ENCODE data around the gene EPS8.
"Not testable (repeated sequence)": the region's sequence is repeated elsewhere in the genome, so short reads cannot be mapped to it uniquely, and the experiment has no call there.

The EPS8 gene

DNA sequence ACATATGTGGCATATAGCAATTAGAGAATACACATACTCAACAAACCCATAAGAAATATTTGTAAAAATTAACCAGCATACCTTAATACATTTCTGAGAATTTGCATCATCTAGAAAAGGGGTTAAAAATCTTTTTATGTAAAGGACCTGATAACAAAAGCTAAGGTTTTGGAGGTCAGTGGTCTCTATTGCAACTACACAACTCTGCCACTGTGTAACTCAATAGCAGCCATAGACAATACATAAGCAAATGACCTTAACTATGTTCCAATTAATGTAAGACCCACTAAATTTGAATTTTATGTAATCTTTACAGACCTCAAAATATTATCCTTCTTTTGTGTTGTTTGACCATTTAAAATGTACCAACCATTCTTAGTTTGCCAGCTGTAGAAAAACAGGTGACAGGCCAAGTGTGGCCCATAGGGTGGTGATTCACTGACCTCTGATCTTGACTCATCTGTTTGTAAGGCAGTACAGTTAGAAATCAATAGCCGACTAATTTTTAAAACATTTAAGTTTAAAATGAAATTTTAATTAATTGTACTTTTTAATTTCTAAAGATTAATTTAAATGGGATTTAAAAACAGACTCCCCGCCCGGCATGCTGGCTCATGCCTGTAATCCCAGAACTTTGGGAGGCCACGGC, 7.4 kb upstream of the EPS8 start:
- DNase-seq = no peak

DNA sequence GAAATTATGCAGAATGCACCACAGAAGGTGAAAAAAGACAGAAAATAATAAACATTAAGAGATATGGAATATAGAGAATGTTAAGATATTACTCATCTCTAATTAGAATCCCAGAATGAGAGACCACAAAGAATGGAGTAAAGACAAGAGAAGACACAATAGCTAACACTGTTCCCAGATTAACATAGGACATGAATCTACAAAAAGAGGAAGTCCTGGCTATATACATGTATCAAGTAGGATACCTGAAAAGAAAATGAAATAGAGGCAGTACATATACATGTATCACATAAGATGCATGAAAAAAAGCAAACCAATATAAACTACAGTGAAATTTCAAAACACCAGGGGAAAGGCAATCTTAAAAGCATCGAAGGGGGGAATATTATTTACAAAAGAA, 5.6 kb upstream of the EPS8 start:
- DNase-seq = no peak

GRCh38 chr12:15794196-15794595, 5.0 kb upstream of the EPS8 start:
- no peak for DNase-seq

DNA sequence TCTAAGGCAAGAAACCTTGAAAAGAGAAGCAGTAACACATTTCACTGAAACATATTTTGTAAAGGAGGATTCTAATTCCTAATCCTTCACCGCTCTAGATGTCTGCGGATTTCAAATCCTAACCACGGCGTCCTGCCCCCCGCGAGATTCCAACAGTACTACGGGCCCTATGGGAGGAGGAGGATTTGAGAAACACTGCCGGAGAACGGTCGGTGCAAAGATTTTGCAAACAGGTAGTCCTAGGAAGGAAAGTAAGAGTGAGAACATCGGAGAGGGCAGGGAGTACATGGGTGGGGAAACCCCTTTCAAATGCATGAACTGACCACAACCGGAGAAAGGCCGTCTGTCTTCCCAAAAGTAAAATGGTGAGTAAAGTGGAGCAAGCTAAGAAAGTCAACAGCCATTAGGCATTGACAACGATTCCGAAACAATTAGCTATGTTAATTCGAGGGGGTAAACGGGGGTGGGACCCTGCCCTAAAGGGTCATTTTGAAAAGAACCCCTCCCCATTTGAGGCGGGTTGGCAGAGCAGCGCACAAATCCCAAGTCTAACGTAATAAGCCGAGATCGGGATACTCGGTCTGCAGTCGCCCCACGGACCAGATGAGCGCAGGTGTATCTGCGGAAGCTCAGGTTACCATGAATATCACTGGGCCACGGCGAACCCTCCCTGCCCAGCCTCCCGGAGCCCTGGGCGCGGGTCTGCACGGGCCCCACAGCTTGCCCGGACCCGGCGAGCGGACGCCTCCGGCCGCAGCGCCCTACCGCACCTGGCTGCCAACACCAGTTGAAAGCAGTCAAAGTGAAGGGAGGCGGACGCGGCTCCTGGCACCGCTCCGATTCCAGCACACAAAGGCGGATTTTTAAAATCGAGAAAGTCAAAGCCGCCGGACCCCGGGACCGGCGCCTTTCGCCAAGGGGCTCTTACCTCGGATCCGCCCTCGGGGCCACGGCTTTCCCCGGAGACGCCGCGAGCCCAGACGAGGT, 662 bp downstream of the EPS8 start:
- no peak for DNase-seq

DNA sequence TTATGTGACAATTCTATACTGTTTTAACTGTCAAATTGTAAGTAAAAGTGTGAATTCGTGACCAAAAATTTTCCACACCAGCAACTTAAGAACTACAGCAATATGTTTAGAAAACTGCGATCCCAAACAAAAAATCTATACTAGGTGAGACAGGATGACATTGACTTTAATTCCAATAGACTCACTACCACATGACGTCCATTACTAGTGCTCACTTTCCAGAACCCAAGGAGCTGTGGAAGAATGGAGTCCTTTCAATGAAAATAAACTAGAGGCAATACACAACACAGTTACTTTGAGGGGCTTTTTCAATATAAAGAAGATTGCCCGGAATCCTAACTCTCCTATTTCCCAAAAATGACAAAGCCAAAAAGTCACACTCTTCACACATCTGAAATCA, 1.4 kb downstream of the EPS8 start:
- DNase-seq = no peak

- no peak for DNase-seq
These were observed 2.4 kb downstream of the EPS8 start for GRCh38 chr12:15786772-15787171.

DNA sequence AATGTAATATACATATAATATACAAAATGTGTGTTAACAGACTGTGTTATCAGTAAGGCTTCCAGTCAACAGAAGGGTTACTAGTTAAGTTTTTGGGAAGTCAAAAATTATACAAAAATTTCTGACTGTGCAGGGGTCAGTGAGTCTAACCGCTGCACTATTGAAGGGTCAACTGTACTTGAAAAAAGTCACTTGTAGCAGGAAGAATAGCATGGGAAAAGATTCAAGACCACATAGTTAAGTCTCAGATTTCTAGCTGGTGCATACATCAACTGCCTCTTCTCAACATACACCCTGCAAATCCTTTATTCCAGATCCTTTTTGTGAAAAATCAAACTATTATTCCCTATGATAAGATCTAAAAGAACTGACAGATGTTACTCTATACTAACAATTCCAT, 5.9 kb downstream of the EPS8 start:
- no peak for DNase-seq

DNA sequence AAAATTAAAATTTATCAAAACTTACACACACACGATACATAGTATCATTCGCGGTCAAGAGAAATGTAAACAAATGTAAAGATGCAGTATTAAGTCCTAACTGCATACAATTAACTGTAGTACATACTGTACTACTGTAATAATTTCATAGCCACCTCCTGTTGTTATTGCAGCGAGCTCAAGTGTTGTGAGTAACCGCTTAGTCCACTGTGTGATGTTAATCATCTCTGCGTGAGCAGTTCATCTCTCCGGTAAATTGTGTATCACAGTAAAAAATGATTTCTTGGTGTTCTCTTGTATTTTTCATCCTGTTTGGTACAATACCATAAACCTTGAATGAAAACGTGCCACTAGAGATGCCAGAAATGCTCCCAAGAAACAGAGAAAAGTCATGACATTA, 6.5 kb downstream of the EPS8 start:
- DNase-seq = no peak

DNA sequence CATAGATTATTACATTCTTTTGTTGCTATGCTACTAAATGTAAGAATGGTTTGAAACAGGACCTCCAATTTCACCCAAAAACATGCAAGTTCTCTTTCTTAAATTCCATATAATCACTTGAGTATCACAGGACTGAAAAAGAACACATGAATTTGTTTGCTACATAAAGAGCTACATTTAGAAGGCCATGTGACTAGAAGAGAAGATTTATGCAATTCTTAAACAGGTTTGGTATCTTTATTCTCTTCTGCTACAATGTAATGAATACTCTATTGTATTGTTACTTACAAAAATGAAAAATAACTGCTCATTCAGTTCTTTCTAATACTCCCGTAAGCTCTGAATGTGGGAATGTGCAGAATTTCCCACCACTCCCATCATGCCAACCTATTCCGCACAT, 9.3 kb downstream of the EPS8 start:
- no peak for DNase-seq

- no peak for DNase-seq
These were observed 11.1 kb downstream of the EPS8 start for GRCh38 chr12:15778126-15778525.

DNA sequence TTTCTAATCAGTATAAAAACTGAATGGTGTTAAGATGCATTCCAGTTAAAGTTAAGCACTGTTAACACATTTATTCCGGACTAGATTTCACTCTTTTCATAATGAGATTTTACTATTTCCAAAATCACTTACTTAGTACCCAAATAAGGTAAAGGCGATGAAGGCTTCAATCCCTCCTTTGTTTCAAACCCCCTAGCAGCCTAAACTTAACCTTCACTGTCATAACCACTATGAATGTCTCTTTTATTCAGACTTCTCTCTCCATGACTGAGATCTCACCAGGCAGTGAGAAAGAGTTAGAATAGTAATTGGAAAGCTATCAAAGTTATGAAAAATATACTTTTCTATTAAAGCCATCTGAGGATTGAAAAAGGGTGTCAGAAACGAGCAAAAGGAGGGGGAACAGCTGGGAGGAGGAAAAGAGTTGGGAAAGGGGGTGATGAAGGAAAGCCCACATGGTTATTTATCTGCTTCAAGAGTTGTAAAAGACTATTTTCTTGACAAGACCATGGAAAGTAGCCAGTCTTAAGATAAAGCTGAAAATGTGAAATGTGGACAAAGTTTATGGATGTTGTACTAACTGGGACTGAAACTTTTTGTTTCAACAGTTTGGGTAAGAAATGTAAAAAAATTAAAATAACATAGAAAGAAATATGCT, 11.7 kb downstream of the EPS8 start:
- no peak for DNase-seq

DNA sequence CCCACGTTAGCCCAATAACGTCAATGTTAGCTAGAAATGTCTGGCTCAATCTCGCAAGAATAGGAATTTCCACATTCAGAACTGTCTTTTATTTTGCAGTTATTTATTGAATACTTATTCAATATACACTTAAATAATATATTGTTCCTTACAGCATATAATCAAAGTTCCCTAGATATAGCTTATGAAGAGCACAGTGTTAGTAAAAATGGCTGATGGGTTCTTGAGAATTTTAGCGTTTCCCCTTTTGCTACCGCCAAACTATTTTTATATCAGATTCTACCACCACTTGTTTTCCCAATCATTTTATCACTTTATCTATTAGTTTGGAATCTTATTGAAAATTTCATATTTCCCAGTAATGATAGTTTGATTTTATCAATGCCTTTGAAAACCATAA, 12.7 kb downstream of the EPS8 start:
- DNase-seq = no peak

DNA sequence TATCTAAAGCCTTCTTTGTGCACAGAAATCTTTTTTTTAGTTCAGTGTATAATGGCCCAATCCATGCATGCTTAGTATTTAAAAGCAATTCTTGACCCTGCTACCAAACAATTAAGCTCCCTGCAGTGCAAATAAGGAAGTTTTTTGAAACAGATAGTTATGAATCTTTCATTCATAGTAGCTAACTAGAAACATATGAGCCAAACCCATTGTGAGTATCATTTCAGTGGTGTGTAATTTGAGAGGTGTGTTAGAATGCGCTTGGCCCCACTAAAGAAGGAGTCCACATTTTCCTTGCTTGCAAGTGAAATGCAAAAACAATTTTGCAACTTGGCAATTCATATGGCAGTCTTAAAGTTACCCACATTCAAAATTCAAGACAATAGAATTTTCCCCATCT, 14.4 kb downstream of the EPS8 start:
- no peak for DNase-seq

DNA sequence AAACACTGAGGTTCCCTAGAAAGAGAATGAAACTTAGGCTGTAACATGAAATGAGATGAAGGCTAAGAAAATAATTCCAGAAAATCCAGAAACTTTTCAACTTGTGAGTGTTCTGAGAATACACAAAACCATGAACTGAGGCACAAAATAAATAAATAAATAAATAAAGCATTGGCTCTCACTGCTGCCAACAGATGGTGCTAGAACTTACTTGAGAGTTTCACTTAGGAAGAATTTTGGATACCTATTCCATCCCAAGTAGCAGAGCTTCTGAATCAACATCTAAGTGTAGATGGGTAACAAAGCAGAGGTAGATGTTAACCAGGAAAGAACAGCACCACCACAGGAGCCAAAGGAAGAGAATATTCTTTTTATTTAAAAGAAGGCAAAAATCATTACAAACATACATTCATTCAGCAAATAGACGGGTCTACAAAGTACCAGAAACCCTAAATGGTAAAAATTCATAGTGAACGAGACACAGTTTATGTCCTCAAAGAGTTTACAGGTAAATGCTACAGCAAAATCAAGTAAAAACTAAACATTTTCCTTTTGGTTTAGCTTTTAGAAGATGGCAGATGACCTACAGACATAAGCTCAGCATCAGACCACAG, 16.7 kb downstream of the EPS8 start:
- DNase-seq = no peak

DNA sequence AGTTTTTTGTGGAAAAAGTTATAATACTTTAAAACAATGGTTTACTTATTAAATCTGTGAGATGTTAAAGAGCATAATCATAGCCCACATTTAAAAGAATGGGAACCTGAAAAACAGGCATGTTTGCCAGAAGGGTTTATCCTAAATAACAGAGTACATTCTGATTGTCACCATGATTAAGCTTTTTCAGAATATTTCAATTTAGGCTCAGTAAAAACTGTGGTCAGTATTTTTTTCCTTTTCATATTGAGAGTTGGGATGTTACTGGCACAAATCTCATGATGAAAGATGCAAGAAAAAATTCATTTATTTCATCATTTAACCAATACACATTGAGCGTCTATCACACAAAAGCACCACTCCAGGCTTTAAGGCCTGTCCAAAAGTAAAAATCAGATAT, 18.6 kb downstream of the EPS8 start:
- no peak for DNase-seq

- DNase-seq = no peak
These were observed 19.2 kb downstream of the EPS8 start for GRCh38 chr12:15770021-15770420.

GRCh38 chr12:15769586-15769985, 19.6 kb downstream of the EPS8 start:
- no peak for DNase-seq

DNA sequence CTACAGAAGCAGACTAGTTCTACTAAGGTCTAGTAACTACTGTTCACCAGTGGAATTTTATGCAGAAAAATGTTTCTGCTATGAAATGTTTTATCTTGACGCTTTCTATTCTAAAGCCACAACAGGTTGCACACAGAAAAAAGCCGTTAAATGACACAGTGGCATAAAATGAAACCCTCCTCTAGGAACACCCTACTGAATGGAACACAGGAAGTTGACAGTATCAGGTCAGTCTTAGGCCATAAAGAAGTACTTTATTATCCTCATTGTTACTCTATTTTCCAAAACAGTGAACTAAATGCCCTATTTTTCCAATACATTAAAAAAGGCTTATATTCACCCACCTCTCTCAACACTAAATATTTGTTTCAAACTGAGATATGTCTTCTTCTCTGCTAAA, 21.9 kb downstream of the EPS8 start:
- no peak for DNase-seq

DNA sequence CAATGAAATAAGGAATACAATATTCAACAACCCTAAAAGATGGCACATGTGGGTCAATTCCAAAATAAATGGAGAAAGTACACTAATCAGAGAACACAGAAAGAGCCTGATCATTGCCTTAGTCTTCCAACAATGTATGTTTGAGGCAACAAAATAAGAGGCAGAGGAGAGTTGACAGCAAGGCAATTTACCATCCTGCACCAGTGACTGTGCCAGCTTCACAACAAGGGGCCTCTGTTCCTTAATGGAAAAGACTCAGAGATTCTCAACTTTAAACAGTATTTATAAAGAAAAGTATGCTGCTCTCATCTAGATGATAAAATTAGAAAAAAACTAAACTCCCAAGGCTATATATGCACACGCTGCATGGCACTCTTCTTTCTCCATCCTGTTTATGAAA, 25.9 kb downstream of the EPS8 start:
- DNase-seq = no peak

- not testable (repeated sequence) for DNase-seq
These were observed 27.0 kb downstream of the EPS8 start for GRCh38 chr12:15762162-15762561.

GRCh38 chr12:15757553-15758255, 31.5 kb downstream of the EPS8 start:
- DNase-seq = no peak

DNA sequence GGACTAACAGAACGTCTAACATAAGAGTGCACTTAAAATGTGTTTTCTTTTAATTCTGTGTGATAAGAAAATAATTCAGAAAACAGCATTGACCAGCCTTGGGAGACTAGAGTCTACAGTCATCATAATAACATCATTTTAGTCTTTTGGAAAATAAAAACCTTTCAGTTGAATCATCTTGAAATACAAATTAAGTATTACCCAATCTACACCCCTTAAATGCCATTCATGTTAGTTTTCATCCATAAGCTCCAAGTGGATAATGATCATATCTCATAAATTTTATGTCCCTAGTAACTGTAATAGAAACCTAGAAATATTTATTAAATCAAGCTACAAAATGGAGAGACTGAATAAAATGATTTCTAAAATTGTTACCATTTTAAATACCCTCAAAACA, 32.4 kb downstream of the EPS8 start:
- DNase-seq = no peak

GRCh38 chr12:15754233-15754632, 35.0 kb downstream of the EPS8 start:
- no peak for DNase-seq

All from stimulated activated CD4-positive, alpha-beta T cell treated with anti-CD3 and anti-CD28 coated beads, Interleukin-15, amount 100 ng/mL, for 24 hours (primary cell).